GM23338 (cell line): ENCODE data around the gene GUCY1A1. TPM values are rescaled to one million over a fixed set of nuclear protein-coding genes. Genes with fewer than 3 reads are reported as not detected.

Source experiments
- ATAC-seq: fragments of 200-7000 bp; cut with Tn5 transposase; 3 replicates; pipeline ENCODE4 v1.9.1; 2020
- DNase-seq: peaks from one replicate; pipeline ENCODE4 v3.0.0-alpha.2; 2015; ENCODE audit warnings: low spot score
- H2AFZ ChIP-seq: fragments of 200-600 bp; sonication (generic); 2 replicates; pipeline ENCODE4 v1.8.0; 2016; ENCODE audit warnings: antibody characterized with exemption, mild to moderate bottlenecking, moderate library complexity
- H3F3A ChIP-seq: fragments of 200-600 bp; sonication (generic); replicated peaks from 2 replicates; pipeline ENCODE4 v1.8.0; 2017; ENCODE audit warnings: antibody characterized with exemption, mixed run types, low read depth
- H3K27ac ChIP-seq: fragments of 200-600 bp; sonication (generic); 2 replicates; pipeline ENCODE4 v1.6.1; 2016; ENCODE audit warnings: low read depth
- H3K27me3 ChIP-seq: fragments of 200-600 bp; sonication (generic); 2 replicates; pipeline ENCODE4 v1.8.0; 2016; ENCODE audit warnings: mild to moderate bottlenecking, mixed run types, moderate library complexity; ENCODE audit not compliant: insufficient read depth
- H3K36me3 ChIP-seq: fragments of 200-600 bp; sonication (generic); 2 replicates; pipeline ENCODE4 v1.8.0; 2016; ENCODE audit warnings: mild to moderate bottlenecking; ENCODE audit not compliant: insufficient read depth
- H3K4me1 ChIP-seq: fragments of 200-600 bp; sonication (generic); 2 replicates; pipeline ENCODE4 v1.8.0; 2016; ENCODE audit warnings: mild to moderate bottlenecking, moderate library complexity; ENCODE audit not compliant: insufficient read depth
- H3K4me2 ChIP-seq: fragments of 200-600 bp; sonication (generic); 2 replicates; pipeline ENCODE4 v1.7.1; 2017; ENCODE audit warnings: mixed run types
- H3K4me3 ChIP-seq: fragments of 200-600 bp; sonication (generic); 2 replicates; pipeline ENCODE4 v1.6.1; 2016; ENCODE audit warnings: mixed run types
- H3K79me2 ChIP-seq: fragments of 200-600 bp; sonication (generic); replicated peaks from 2 replicates; pipeline ENCODE4 v1.8.0; 2017; ENCODE audit warnings: mild to moderate bottlenecking; ENCODE audit not compliant: insufficient read depth
- H3K9me2 ChIP-seq: fragments of 200-600 bp; sonication (generic); 2 replicates; pipeline ENCODE4 v1.8.0; 2017; ENCODE audit not compliant: insufficient read depth
- H4K20me1 ChIP-seq: fragments of 200-600 bp; sonication (generic); replicated peaks from 2 replicates; pipeline ENCODE4 v1.8.0; 2017; ENCODE audit warnings: mild to moderate bottlenecking; ENCODE audit not compliant: insufficient read depth
- H3K27ac Mint-ChIP-seq: 2 replicates; pipeline ENCODE4 v1.8.0; 2020; ENCODE audit warnings: inconsistent platforms, mild to moderate bottlenecking, moderate library complexity, mixed read lengths
- H3K27me3 Mint-ChIP-seq: 3 replicates; pipeline ENCODE4 v1.8.0; 2022; ENCODE audit warnings: low read depth, mild to moderate bottlenecking, moderate library complexity, mixed read lengths, inconsistent platforms; ENCODE audit not compliant: insufficient read depth, poor library complexity
- H3K36me3 Mint-ChIP-seq: 3 replicates; pipeline ENCODE4 v1.8.0; 2021; ENCODE audit warnings: low read depth, mild to moderate bottlenecking, inconsistent platforms, moderate library complexity, mixed read lengths
- H3K4me1 Mint-ChIP-seq: 3 replicates; pipeline ENCODE4 v1.8.0; 2020; ENCODE audit warnings: mild to moderate bottlenecking, inconsistent platforms, mixed read lengths
- H3K4me3 Mint-ChIP-seq: 3 replicates; pipeline ENCODE4 v1.8.0; 2021; ENCODE audit warnings: moderate library complexity, mild to moderate bottlenecking, inconsistent platforms, mixed read lengths
- H3K9me3 Mint-ChIP-seq: 3 replicates; pipeline ENCODE4 v1.8.0; 2020; ENCODE audit warnings: moderate library complexity, mild to moderate bottlenecking, inconsistent platforms, mixed read lengths
- CREB1 ChIP-seq: fragments of 250-450 bp; sonication (Bioruptor Pico); IDR thresholded peaks from 2 replicates; pipeline ENCODE4 v1.5.0; 2020; ENCODE audit warnings: low read depth, mild to moderate bottlenecking, moderate library complexity
- EZH2phosphoT487 ChIP-seq: fragments of 200-600 bp; sonication (generic); IDR thresholded peaks from one replicate; pipeline ENCODE4 v1.8.1; 2018; ENCODE audit warnings: antibody characterized with exemption; ENCODE audit not compliant: unreplicated experiment
- JUNB ChIP-seq: IDR thresholded peaks from one replicate; pipeline ENCODE4 v1.6.1; 2016; ENCODE audit warnings: antibody characterized with exemption; ENCODE audit not compliant: unreplicated experiment
- NANOG ChIP-seq: IDR thresholded peaks from 2 replicates; pipeline ENCODE4 v1.6.1; 2016; ENCODE audit warnings: antibody characterized with exemption, borderline replicate concordance
- POLR2AphosphoS5 ChIP-seq: IDR thresholded peaks from 2 replicates; pipeline ENCODE4 v1.6.1; 2016; ENCODE audit warnings: antibody characterized with exemption, low read depth
- REST ChIP-seq: IDR thresholded peaks from one replicate; pipeline ENCODE4 v1.6.1; 2018; ENCODE audit warnings: antibody characterized with exemption; ENCODE audit not compliant: unreplicated experiment
- STAT1 ChIP-seq: IDR thresholded peaks from one replicate; pipeline ENCODE4 v1.6.1; 2016; ENCODE audit warnings: antibody characterized with exemption; ENCODE audit not compliant: unreplicated experiment
- ZNF114 ChIP-seq: fragments of 250-450 bp; sonication (Bioruptor Pico); IDR thresholded peaks from 2 replicates; pipeline ENCODE4 v1.5.0; 2020; ENCODE audit warnings: mild to moderate bottlenecking, moderate library complexity
- ZNF331 ChIP-seq: fragments of 250-450 bp; sonication (Bioruptor Pico); IDR thresholded peaks from 2 replicates; pipeline ENCODE4 v1.5.0; 2020; ENCODE audit warnings: low read depth, mild to moderate bottlenecking, moderate library complexity
- ZNF462 ChIP-seq: fragments of 250-450 bp; sonication (Bioruptor Pico); IDR thresholded peaks from 2 replicates; pipeline ENCODE4 v1.5.0; 2020; ENCODE audit warnings: mild to moderate bottlenecking, moderate library complexity
- polyA plus RNA-seq: library from polyadenylated mRNA; unstranded; fragments of >200 nt; fragmentation: Nextera tagmentation; extraction: Ambion mirVana; gene quantifications from 2 replicates; pipeline ENCODE4 v1.2.1, GENCODE V29; 2016
- total RNA-seq: library from RNA; depleted of rRNA; stranded (reverse); fragments of >200 nt; shearing (Covaris generic); gene quantifications from 2 replicates; pipeline ENCODE4 v1.2.3, GENCODE V29; 2014
- TF ChIP-seq, protein P1 (sequence below): IDR thresholded peaks from 2 replicates; pipeline ENCODE4 v1.6.1; 2016; ENCODE audit warnings: antibody characterized with exemption
- TF ChIP-seq, protein P2 (sequence below), 2 experiments: fragments of 200-600 bp in 1 of 2; sonication (generic) in 1 of 2; conservative IDR thresholded peaks; 2 replicates each; pipeline versions ENCODE4 v1.5.1 to v1.6.1; 2016 to 2017; ENCODE audit warnings: antibody characterized with exemption in 2 of 2, low read depth in 2 of 2, mild to moderate bottlenecking in 2 of 2, moderate library complexity in 1 of 2

Gene GUCY1A1
- total and polyA plus RNA-seq, 2 experiments from 2014 or later = not detected

DNA sequence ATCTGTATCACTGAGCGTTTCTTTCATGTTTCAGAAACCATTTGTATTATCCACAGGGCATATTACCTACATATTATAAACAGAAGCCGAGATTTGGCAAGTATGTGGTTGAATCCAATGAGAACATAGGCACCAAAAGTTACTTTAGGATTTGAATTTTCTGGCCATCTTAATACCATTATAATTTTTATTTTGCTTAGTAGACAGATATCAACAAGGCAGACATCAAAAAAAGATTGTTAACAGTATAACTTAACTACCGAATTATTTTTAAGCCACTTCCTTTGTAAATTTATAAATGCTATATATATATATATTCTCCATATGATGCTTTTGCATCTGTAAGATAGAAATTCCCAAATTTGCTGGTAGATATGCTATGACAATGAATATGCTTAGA lies 94.4 kb downstream of the GUCY1A1 start:
- H3K4me2 ChIP-seq = no peak overlapping the region
- H3K4me1 ChIP-seq = 0 out of 2 replicates have a peak, but pooled peaks cover 4% of the 10 kb centered on the region
- H3K9me2 ChIP-seq = no peaks in the 10 kb centered on the region; the same call in 1 of the 2 replicates
- H3F3A ChIP-seq = no peaks in the 10 kb centered on the region
- H3K27ac ChIP-seq = no peak overlapping the region
- DNase-seq = no peak
- Mint-ChIP-seq H3K27ac (no peak overlapping the region), H3K4me1 (peaks cover 9% of the 10 kb centered on the region), H3K36me3 (no peaks in the 10 kb centered on the region), H3K27me3 (peaks cover 9% of the 10 kb centered on the region), H3K4me3 (peak overlapping the region; percentile 28; the same call in 1 of the 3 replicates), H3K9me3 (no peaks in the 10 kb centered on the region; the same call in 2 of the 3 replicates)
- H3K79me2 ChIP-seq = no peaks in the 10 kb centered on the region
- H4K20me1 ChIP-seq = no peaks in the 10 kb centered on the region
- no peak overlapping the region for H3K4me3 ChIP-seq
- no peaks in the 10 kb centered on the region for H3K36me3 ChIP-seq
- H2AFZ ChIP-seq = no peak overlapping the region
- peaks cover 31% of the 10 kb centered on the region for H3K27me3 ChIP-seq
- no peak for TF ChIP-seq STAT1
- TF ChIP-seq ZNF331 (CRISPR knock-in tag) = no peak
- no peak for TF ChIP-seq ZNF462 (CRISPR knock-in tag)
- no peak for TF ChIP-seq NANOG
- no peak for TF ChIP-seq JUNB
- TF ChIP-seq POLR2AphosphoS5 = no peak
- TF ChIP-seq, protein P1, sequence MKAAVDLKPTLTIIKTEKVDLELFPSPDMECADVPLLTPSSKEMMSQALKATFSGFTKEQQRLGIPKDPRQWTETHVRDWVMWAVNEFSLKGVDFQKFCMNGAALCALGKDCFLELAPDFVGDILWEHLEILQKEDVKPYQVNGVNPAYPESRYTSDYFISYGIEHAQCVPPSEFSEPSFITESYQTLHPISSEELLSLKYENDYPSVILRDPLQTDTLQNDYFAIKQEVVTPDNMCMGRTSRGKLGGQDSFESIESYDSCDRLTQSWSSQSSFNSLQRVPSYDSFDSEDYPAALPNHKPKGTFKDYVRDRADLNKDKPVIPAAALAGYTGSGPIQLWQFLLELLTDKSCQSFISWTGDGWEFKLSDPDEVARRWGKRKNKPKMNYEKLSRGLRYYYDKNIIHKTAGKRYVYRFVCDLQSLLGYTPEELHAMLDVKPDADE = no peak
- no peak for TF ChIP-seq EZH2phosphoT487
- TF ChIP-seq ZNF114 (CRISPR knock-in tag) = no peak
- TF ChIP-seq, protein P2, sequence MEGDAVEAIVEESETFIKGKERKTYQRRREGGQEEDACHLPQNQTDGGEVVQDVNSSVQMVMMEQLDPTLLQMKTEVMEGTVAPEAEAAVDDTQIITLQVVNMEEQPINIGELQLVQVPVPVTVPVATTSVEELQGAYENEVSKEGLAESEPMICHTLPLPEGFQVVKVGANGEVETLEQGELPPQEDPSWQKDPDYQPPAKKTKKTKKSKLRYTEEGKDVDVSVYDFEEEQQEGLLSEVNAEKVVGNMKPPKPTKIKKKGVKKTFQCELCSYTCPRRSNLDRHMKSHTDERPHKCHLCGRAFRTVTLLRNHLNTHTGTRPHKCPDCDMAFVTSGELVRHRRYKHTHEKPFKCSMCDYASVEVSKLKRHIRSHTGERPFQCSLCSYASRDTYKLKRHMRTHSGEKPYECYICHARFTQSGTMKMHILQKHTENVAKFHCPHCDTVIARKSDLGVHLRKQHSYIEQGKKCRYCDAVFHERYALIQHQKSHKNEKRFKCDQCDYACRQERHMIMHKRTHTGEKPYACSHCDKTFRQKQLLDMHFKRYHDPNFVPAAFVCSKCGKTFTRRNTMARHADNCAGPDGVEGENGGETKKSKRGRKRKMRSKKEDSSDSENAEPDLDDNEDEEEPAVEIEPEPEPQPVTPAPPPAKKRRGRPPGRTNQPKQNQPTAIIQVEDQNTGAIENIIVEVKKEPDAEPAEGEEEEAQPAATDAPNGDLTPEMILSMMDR (conservative IDR thresholded peaks at IDR 0.05; ENCODE audit: low read depth in 2 of 2) = no peak
- no peak for TF ChIP-seq REST
- no peak for TF ChIP-seq CREB1 (CRISPR knock-in tag)
- no peak for ATAC-seq
